ENCODE results near the gene IFT88. TPM values are rescaled to one million over a fixed set of nuclear protein-coding genes. Genes with fewer than 3 reads are reported as not detected.

IFT88 gene
- total RNA-seq, 4 donors from 2014 or later, result 11.4 to 22.0 (median 13.3) TPM

- no peak for TF ChIP-seq CTCF (IDR thresholded peaks at IDR 0.05; ENCODE audit: low read depth)
Observed at GRCh38 chr13:20582026-20582425, 15.1 kb downstream of the IFT88 start.

- TF ChIP-seq CTCF (IDR thresholded peaks at IDR 0.05; ENCODE audit: low read depth), result no peak
Observed at GRCh38 chr13:20583803-20584293, 16.9 kb downstream of the IFT88 start.

GRCh38 chr13:20585371-20585770, 18.4 kb downstream of the IFT88 start:
- no peak for TF ChIP-seq CTCF (IDR thresholded peaks at IDR 0.05; ENCODE audit: low read depth)

- TF ChIP-seq CTCF (IDR thresholded peaks at IDR 0.05; ENCODE audit: low read depth), result no peak
Observed at GRCh38 chr13:20588529-20589110, 21.7 kb downstream of the IFT88 start.

GRCh38 chr13:20590561-20590960, 23.6 kb downstream of the IFT88 start:
- no peak for TF ChIP-seq CTCF (IDR thresholded peaks at IDR 0.05; ENCODE audit: low read depth)

GRCh38 chr13:20592606-20593005, 25.6 kb downstream of the IFT88 start:
- no peak for TF ChIP-seq CTCF (IDR thresholded peaks at IDR 0.05; ENCODE audit: low read depth)

GRCh38 chr13:20594280-20594679, 27.3 kb downstream of the IFT88 start:
- TF ChIP-seq CTCF (IDR thresholded peaks at IDR 0.05; ENCODE audit: low read depth), result no peak
